PC-3 (cell line): ENCODE results near the gene TCHP.

ENCODE experiments used
- CTCF ChIP-seq: fragments of 300-600 bp; sonication (generic); conservative IDR thresholded peaks from 2 replicates; pipeline ENCODE4 v1.5.1; 2017; ENCODE audit warnings: antibody characterized with exemption, low read depth, mild to moderate bottlenecking, low read length
- EZH2 ChIP-seq: fragments of 300-600 bp; sonication (generic); IDR thresholded peaks from one replicate; pipeline ENCODE4 v1.6.1; 2017; ENCODE audit warnings: antibody characterized with exemption, mild to moderate bottlenecking, low read length; ENCODE audit not compliant: unreplicated experiment
- EZH2phosphoT487 ChIP-seq: fragments of 300-600 bp; sonication (generic); IDR thresholded peaks from 2 replicates; pipeline ENCODE4 v1.6.1; 2018; ENCODE audit warnings: mild to moderate bottlenecking, antibody characterized with exemption, low read length, borderline replicate concordance

- TF ChIP-seq CTCF = no peak
- no peak for TF ChIP-seq EZH2
- no peak for TF ChIP-seq EZH2phosphoT487
Measured at GRCh38 chr12:109926488-109927210, 26.6 kb downstream of the TCHP start.
